H9 (cell line): ENCODE results near the gene ZNRF4. TPM values are rescaled to one million over a fixed set of nuclear protein-coding genes. Genes with fewer than 3 reads are reported as not detected.

Source experiments
- DNase-seq: peaks from one replicate; pipeline ENCODE4 v3.0.0-alpha.2; 2017
- H2AFZ ChIP-seq: one replicate; pipeline ENCODE4 v1.6.1; 2013; ENCODE audit warnings: mild to moderate bottlenecking, low read length, control low read depth, moderate library complexity
- H2AK5ac ChIP-seq: 2 replicates; pipeline ENCODE4 v1.6.1; 2013; ENCODE audit warnings: low read length, control low read depth, mixed read lengths; ENCODE audit not compliant: insufficient read length
- H2BK120ac ChIP-seq: one replicate; pipeline ENCODE4 v1.6.1; 2013; ENCODE audit warnings: low read depth, mild to moderate bottlenecking, low read length, control low read depth, inconsistent platforms; ENCODE audit not compliant: poor library complexity, severe bottlenecking
- H2BK12ac ChIP-seq: 2 replicates; pipeline ENCODE4 v1.6.1; 2013; ENCODE audit warnings: low read length, control low read depth, mixed read lengths, low read depth; ENCODE audit not compliant: insufficient read length
- H2BK15ac ChIP-seq: 2 replicates; pipeline ENCODE4 v1.6.1; 2013; ENCODE audit warnings: low read depth, low read length, control low read depth
- H2BK20ac ChIP-seq: one replicate; pipeline ENCODE4 v1.6.1; 2013; ENCODE audit warnings: low read depth, mild to moderate bottlenecking, low read length, control low read depth, inconsistent platforms; ENCODE audit not compliant: poor library complexity, severe bottlenecking
- H2BK5ac ChIP-seq: 2 replicates; pipeline ENCODE4 v1.6.1; 2013; ENCODE audit warnings: low read length, control low read depth, mixed read lengths; ENCODE audit not compliant: insufficient read length
- H3K14ac ChIP-seq: 2 replicates; pipeline ENCODE4 v1.6.1; 2013; ENCODE audit warnings: low read length, control low read depth; ENCODE audit not compliant: insufficient read depth
- H3K18ac ChIP-seq: 2 replicates; pipeline ENCODE4 v1.6.1; 2013; ENCODE audit warnings: low read depth, mild to moderate bottlenecking, mixed read lengths, low read length, control low read depth; ENCODE audit not compliant: insufficient read length
- H3K23ac ChIP-seq: 2 replicates; pipeline ENCODE4 v1.6.1; 2013; ENCODE audit warnings: low read length, control low read depth, mixed read lengths, low read depth; ENCODE audit not compliant: insufficient read length
- H3K23me2 ChIP-seq: 2 replicates; pipeline ENCODE4 v1.6.1; 2013; ENCODE audit warnings: low read depth, mild to moderate bottlenecking, mixed read lengths, low read length, control low read depth; ENCODE audit not compliant: insufficient read length, poor library complexity, severe bottlenecking
- H3K27ac ChIP-seq: 2 replicates; pipeline ENCODE4 v1.5.1; 2013; ENCODE audit warnings: low read length, control low read depth, mixed read lengths, low read depth; ENCODE audit not compliant: insufficient read length
- H3K27me3 ChIP-seq: 2 replicates; pipeline ENCODE4 v1.6.1; 2013; ENCODE audit warnings: low read length, control low read depth, inconsistent platforms; ENCODE audit not compliant: insufficient read depth
- H3K4ac ChIP-seq: 2 replicates; pipeline ENCODE4 v1.6.1; 2013; ENCODE audit warnings: low read depth, mild to moderate bottlenecking, control low read depth, inconsistent platforms, low read length, moderate library complexity
- H3K4me1 ChIP-seq: 2 replicates; pipeline ENCODE4 v1.6.1; 2013; ENCODE audit warnings: low read length, control low read depth, inconsistent platforms; ENCODE audit not compliant: insufficient read depth
- H3K4me2 ChIP-seq: 2 replicates; pipeline ENCODE4 v1.6.1; 2013; ENCODE audit warnings: low read length, control low read depth, mixed read lengths; ENCODE audit not compliant: insufficient read length, insufficient read depth
- H3K56ac ChIP-seq: 2 replicates; pipeline ENCODE4 v1.6.1; 2013; ENCODE audit warnings: low read depth, mild to moderate bottlenecking, mixed read lengths, low read length, control low read depth; ENCODE audit not compliant: insufficient read length
- H3K79me1 ChIP-seq: 2 replicates; pipeline ENCODE4 v1.6.1; 2013; ENCODE audit warnings: low read depth, mild to moderate bottlenecking, moderate library complexity, low read length, control low read depth, inconsistent platforms; ENCODE audit not compliant: insufficient read depth, poor library complexity, severe bottlenecking
- H3K79me2 ChIP-seq: 2 replicates; pipeline ENCODE4 v1.6.1; 2013; ENCODE audit warnings: low read length, control low read depth, inconsistent platforms; ENCODE audit not compliant: insufficient read depth
- H3K9ac ChIP-seq: 2 replicates; pipeline ENCODE4 v1.6.1; 2013; ENCODE audit warnings: low read length, control low read depth, mixed read lengths; ENCODE audit not compliant: insufficient read length; ENCODE audit errors: extremely low read depth
- H3K9me3 ChIP-seq: one replicate; pipeline ENCODE4 v1.6.1; 2013; ENCODE audit warnings: low read depth, low read length, inconsistent platforms; ENCODE audit not compliant: control insufficient read depth
- H3T11ph ChIP-seq: one replicate; pipeline ENCODE4 v1.6.1; 2013; ENCODE audit warnings: mild to moderate bottlenecking, low read length, control low read depth, inconsistent platforms
- H4K20me1 ChIP-seq: one replicate; pipeline ENCODE4 v1.6.1; 2013; ENCODE audit not compliant: control insufficient read depth, insufficient read length, insufficient read depth
- H4K5ac ChIP-seq: 2 replicates; pipeline ENCODE4 v1.6.1; 2013; ENCODE audit warnings: low read depth, mild to moderate bottlenecking, mixed read lengths, low read length, control low read depth; ENCODE audit not compliant: insufficient read length
- H4K8ac ChIP-seq: replicated peaks from 2 replicates; pipeline ENCODE4 v1.6.1; 2013; ENCODE audit warnings: low read length, control low read depth, mixed read lengths, low read depth; ENCODE audit not compliant: insufficient read length
- H4K91ac ChIP-seq: 2 replicates; pipeline ENCODE4 v1.6.1; 2013; ENCODE audit warnings: low read depth, mild to moderate bottlenecking, moderate library complexity, mixed read lengths, low read length, control low read depth; ENCODE audit not compliant: insufficient read length
- H3K27ac Mint-ChIP-seq, 3 experiments: 2 replicates in 2 of 3; 3 replicates in 1 of 3; pipeline ENCODE4 v1.8.0; 2020 to 2021; ENCODE audit warnings: mixed read lengths in 3 of 3, mild to moderate bottlenecking in 1 of 3, moderate library complexity in 1 of 3
- H3K27me3 Mint-ChIP-seq: 2 replicates; pipeline ENCODE4 v1.8.0; 2021; ENCODE audit warnings: low read depth, mild to moderate bottlenecking, moderate library complexity, mixed read lengths
- H3K36me3 Mint-ChIP-seq, 3 experiments: 2 replicates in 2 of 3; 3 replicates in 1 of 3; pipeline ENCODE4 v1.8.0; 2020 to 2021; ENCODE audit warnings: low read depth in 3 of 3, mixed read lengths in 3 of 3; ENCODE audit not compliant: insufficient read depth in 1 of 3
- H3K4me1 Mint-ChIP-seq, 2 experiments: 2 replicates each; pipeline ENCODE4 v1.8.0; 2020; ENCODE audit warnings: mixed read lengths in 2 of 2
- H3K4me3 Mint-ChIP-seq, 2 experiments: 2 replicates in 1 of 2; 3 replicates in 1 of 2; pipeline ENCODE4 v1.8.0; 2020 to 2021; ENCODE audit warnings: mild to moderate bottlenecking in 2 of 2, mixed read lengths in 2 of 2, moderate library complexity in 1 of 2
- H3K9me3 Mint-ChIP-seq, 2 experiments: 2 replicates in 1 of 2; 3 replicates in 1 of 2; pipeline ENCODE4 v1.8.0; 2020; ENCODE audit warnings: mild to moderate bottlenecking in 2 of 2, mixed read lengths in 2 of 2, moderate library complexity in 1 of 2
- WGBS: extraction: QIAGEN DNeasy Blood & Tissue Kit; methylation state at CpG from one replicate; pipeline ENCODE4 v1.1.7; 2013; ENCODE audit warnings: missing lambda C conversion rate, low lambda C conversion rate, mixed read lengths; ENCODE audit not compliant: insufficient read length; ENCODE audit errors: extremely low coverage; 5-methylcytosine and 5-hydroxymethylcytosine counted together
- total RNA-seq: library from RNA; stranded (reverse); gene quantifications from 2 replicates; pipeline ENCODE4 v1.2.1, GENCODE V29; 2021
- TF ChIP-seq, protein P1 (sequence below): fragments of 200-600 bp; sonication (generic); conservative IDR thresholded peaks from 3 replicates; pipeline ENCODE4 v1.8.0; 2021; ENCODE audit warnings: antibody characterized with exemption, mild to moderate bottlenecking

ZNRF4 gene
- total RNA-seq, 1 experiment from 2014 or later, result not detected

DNA sequence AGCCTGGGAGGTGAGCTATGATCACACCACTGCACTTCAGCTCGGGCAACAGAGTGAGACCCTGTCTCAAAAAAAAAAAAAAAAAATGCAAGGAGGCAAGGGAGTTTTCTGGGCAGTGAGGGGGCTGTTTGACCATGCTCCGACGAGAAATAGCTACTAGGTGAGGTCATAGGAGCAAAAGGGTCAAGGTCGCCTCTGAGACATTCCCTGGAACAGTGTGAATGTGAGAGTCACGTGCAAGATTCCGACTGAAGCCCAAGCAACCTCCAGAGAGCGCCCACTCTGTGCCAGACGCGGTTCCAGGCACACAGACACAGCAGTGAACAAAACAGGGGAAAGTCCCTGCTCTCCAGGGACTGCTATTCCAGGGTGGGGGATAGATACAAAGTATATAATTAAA is 2.5 kb downstream of the ZNRF4 start:
- H3K27me3 Mint-ChIP-seq, result peaks cover 47% of the 10 kb centered on the region
- Histone ChIP-seq H3K14ac (no peak overlapping the region), H3K56ac (no peak overlapping the region), H2AK5ac (no peak overlapping the region), H3K9me3 (no peaks in the 10 kb centered on the region), H2BK12ac (no peak overlapping the region), H3K23me2 (no peaks in the 10 kb centered on the region), H3K79me2 (no peaks in the 10 kb centered on the region), H3K4me2 (no peak overlapping the region), H3K27ac (no peak overlapping the region), H3K4me1 (no peaks in the 10 kb centered on the region), H3K23ac (no peak overlapping the region), H3K4ac (no peak overlapping the region), H4K91ac (no peak overlapping the region), H3K79me1 (no peaks in the 10 kb centered on the region), H3K27me3 (no peaks in the 10 kb centered on the region), H3K18ac (no peak overlapping the region), H4K8ac (no peak overlapping the region), H2BK5ac (no peak overlapping the region), H2BK15ac (no peak overlapping the region), H3T11ph (no peak overlapping the region), H2BK120ac (no peak overlapping the region), H4K5ac (no peak overlapping the region), H4K20me1 (no peaks in the 10 kb centered on the region), H2BK20ac (no peak overlapping the region), H2AFZ (no peak overlapping the region), H3K9ac (no peak overlapping the region)
- no peak overlapping the region for H3K4me3 Mint-ChIP-seq
- no peaks in the 10 kb centered on the region; a peak in 2 of 7 replicates for H3K36me3 Mint-ChIP-seq
- no peak for DNase-seq
- TF ChIP-seq, protein P1, sequence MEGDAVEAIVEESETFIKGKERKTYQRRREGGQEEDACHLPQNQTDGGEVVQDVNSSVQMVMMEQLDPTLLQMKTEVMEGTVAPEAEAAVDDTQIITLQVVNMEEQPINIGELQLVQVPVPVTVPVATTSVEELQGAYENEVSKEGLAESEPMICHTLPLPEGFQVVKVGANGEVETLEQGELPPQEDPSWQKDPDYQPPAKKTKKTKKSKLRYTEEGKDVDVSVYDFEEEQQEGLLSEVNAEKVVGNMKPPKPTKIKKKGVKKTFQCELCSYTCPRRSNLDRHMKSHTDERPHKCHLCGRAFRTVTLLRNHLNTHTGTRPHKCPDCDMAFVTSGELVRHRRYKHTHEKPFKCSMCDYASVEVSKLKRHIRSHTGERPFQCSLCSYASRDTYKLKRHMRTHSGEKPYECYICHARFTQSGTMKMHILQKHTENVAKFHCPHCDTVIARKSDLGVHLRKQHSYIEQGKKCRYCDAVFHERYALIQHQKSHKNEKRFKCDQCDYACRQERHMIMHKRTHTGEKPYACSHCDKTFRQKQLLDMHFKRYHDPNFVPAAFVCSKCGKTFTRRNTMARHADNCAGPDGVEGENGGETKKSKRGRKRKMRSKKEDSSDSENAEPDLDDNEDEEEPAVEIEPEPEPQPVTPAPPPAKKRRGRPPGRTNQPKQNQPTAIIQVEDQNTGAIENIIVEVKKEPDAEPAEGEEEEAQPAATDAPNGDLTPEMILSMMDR, result no peak
- H3K4me1 Mint-ChIP-seq, result no peaks in the 10 kb centered on the region
- H3K27ac Mint-ChIP-seq, result no peak overlapping the region
- peaks cover 0 to 1% of the 10 kb centered on the region in 2 experiments; a peak in 2 of 5 replicates for H3K9me3 Mint-ChIP-seq
- WGBS, result no CpG with 5 or more reads among the region's 9 CpGs
